NCI-H1930 (cell line): ENCODE results near the gene CCDC33.
A peak's percentile ranks its signal among the peaks of the same experiment; 100 is the strongest.

Experiments used
- DNase-seq, 2 experiments: peaks; one replicate each; lab custom pipeline; 2025; lab: John Stamatoyannopoulos, UW

Gene CCDC33

GRCh38 chr15:74381481-74381880, 145.4 kb downstream of the CCDC33 start:
- DNase-seq, result no peak

GRCh38 chr15:74382004-74382816, 146.1 kb downstream of the CCDC33 start:
- DNase-seq, result peak; percentile 25 to 40

- no peak for DNase-seq
Measured at GRCh38 chr15:74383286-74383685, 147.2 kb downstream of the CCDC33 start.

GRCh38 chr15:74383695-74384565, 147.8 kb downstream of the CCDC33 start:
- DNase-seq, result no peak

GRCh38 chr15:74384566-74384880, 148.4 kb downstream of the CCDC33 start:
- no peak for DNase-seq

GRCh38 chr15:74384881-74385643, 148.9 kb downstream of the CCDC33 start:
- DNase-seq, result no peak

- DNase-seq, result no peak
Measured at GRCh38 chr15:74385733-74386132, 149.6 kb downstream of the CCDC33 start.
